Measurements from ENCODE around the gene NDFIP1. TPM values are rescaled to one million over a fixed set of nuclear protein-coding genes. Genes with fewer than 3 reads are reported as not detected.

The NDFIP1 gene
- total RNA-seq, 4 donors from 2014 or later, result 53.2 to 124 (median 89.0) TPM

GRCh38 chr5:142069606-142070399 is 38.8 kb upstream of the NDFIP1 start:
- intact Hi-C loops (cut with DNase I; ENCODE audit: low total_unique reads), result no loop called here
- no peaks in the 10 kb centered on the region for H3K36me3 ChIP-seq
- TF ChIP-seq CTCF (IDR thresholded peaks at IDR 0.05), result no peak
- no peak for TF ChIP-seq POLR2A (IDR thresholded peaks at IDR 0.05)
- DNase-seq, result no peak
- H3K9me3 ChIP-seq, result no peaks in the 10 kb centered on the region
- no peaks in the 10 kb centered on the region for H3K27me3 ChIP-seq
- H3K4me3 ChIP-seq, result no peak overlapping the region
- no peaks in the 10 kb centered on the region for H3K4me1 ChIP-seq
- no peak overlapping the region for H3K27ac ChIP-seq

GRCh38 chr5:142070734-142071133 is 37.8 kb upstream of the NDFIP1 start:
- Histone ChIP-seq H3K36me3 (no peaks in the 10 kb centered on the region), H3K27me3 (no peaks in the 10 kb centered on the region), H3K27ac (no peak overlapping the region), H3K4me1 (no peaks in the 10 kb centered on the region), H3K9me3 (no peaks in the 10 kb centered on the region), H3K4me3 (no peak overlapping the region)
- no peak for DNase-seq
- intact Hi-C loops (cut with DNase I; ENCODE audit: low total_unique reads), result no loop called here
- no peak for TF ChIP-seq CTCF (IDR thresholded peaks at IDR 0.05)
- TF ChIP-seq POLR2A (IDR thresholded peaks at IDR 0.05), result no peak

GRCh38 chr5:142072488-142072887 is 36.1 kb upstream of the NDFIP1 start:
- Histone ChIP-seq H3K9me3 (no peaks in the 10 kb centered on the region), H3K27me3 (no peaks in the 10 kb centered on the region), H3K36me3 (no peaks in the 10 kb centered on the region), H3K4me1 (no peaks in the 10 kb centered on the region), H3K4me3 (no peak overlapping the region), H3K27ac (no peak overlapping the region)
- intact Hi-C loops (cut with DNase I; ENCODE audit: low total_unique reads), result no loop called here
- no peak for DNase-seq
- TF ChIP-seq CTCF (IDR thresholded peaks at IDR 0.05) (no peak), POLR2A (IDR thresholded peaks at IDR 0.05) (no peak)

GRCh38 chr5:142073362-142073988 is 35.1 kb upstream of the NDFIP1 start:
- no peaks in the 10 kb centered on the region for H3K4me1 ChIP-seq
- DNase-seq, result no peak
- TF ChIP-seq CTCF (IDR thresholded peaks at IDR 0.05) (no peak), POLR2A (IDR thresholded peaks at IDR 0.05) (no peak)

GRCh38 chr5:142074006-142074405 is 34.6 kb upstream of the NDFIP1 start:
- no peak for DNase-seq
- H3K27me3 ChIP-seq, result no peaks in the 10 kb centered on the region
- H3K27ac ChIP-seq, result no peak overlapping the region
- no peaks in the 10 kb centered on the region for H3K36me3 ChIP-seq
- intact Hi-C loops (cut with DNase I; ENCODE audit: low total_unique reads), result no loop called here
- no peak overlapping the region for H3K4me3 ChIP-seq
- no peaks in the 10 kb centered on the region for H3K9me3 ChIP-seq
- no peaks in the 10 kb centered on the region for H3K4me1 ChIP-seq
- TF ChIP-seq POLR2A (IDR thresholded peaks at IDR 0.05), result no peak
- TF ChIP-seq CTCF (IDR thresholded peaks at IDR 0.05), result no peak

More at GRCh38 chr5:142073362-142073988, 35.1 kb upstream of the NDFIP1 start:
- Histone ChIP-seq H3K9me3 (no peaks in the 10 kb centered on the region), H3K36me3 (no peaks in the 10 kb centered on the region), H3K27ac (no peak overlapping the region), H3K27me3 (no peaks in the 10 kb centered on the region), H3K4me3 (no peak overlapping the region)
- intact Hi-C loops (cut with DNase I; ENCODE audit: low total_unique reads), result no loop called here

All from uterus (tissue), 4 donors.